Stimulated activated CD8-positive, alpha-beta memory T cell treated with anti-CD3 and anti-CD28 coated beads, Interleukin-2, amount 100 ng/mL, for 48 hours (primary cell): Measurements from ENCODE around the gene TPST2.
"Not testable (repeated sequence)": the region's sequence is repeated elsewhere in the genome, so short reads cannot be mapped to it uniquely, and the experiment has no call there.

Experiments used
- DNase-seq, 2 donors: peaks; one replicate each; pipeline ENCODE4 v3.0.0-alpha.2; 2020; ENCODE audit warnings: low read depth in 2 of 2

TPST2 gene

DNA sequence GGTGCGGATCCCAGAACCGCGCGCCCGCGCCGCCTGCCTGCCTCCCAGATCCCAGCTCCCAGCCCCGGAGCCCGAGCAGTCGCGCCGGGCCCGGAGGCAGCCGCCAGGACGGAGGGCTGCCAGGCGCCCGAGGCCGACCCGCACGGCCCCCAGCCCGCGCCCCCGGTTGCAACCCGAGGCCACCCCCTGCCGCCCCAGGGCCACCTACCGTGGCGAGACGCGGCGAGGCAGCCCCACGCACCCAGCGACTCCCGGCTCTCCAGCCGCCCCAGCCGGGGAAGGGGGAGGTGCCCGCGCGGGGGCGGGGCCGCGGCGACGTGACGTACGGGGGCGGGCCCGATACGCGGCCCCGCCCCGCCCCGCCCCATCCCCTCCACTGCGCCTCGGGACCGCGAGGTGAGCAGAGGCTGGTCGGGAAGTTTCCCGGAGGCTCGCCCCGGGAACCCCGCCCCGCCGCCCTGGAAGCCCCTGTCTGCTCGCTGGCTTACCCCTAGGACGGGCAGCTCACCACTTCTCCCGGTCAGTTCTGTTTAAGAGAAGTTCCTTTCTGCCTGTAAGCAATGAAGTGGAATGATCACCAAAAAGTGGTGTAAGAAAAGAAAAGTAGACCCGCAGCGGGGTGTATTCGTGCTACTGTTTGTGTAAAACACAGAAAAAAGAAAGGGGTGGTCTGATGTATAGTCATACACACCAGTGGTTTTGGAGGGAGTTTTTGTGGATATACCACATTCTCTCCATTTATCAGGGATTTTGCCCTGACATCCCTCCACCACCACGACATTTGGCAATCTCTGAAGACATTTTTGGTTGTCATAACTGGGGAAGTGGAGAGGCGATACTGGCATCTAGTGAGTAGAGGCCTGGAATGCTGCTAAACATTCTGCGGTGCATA lies at the start of gene TPST2:
Gene TPST2 (minus strand): TSS at position 288 of the 892 bp plus-strand sequence. CDS start 48,502 bp downstream, outside the sequence.
- peak; percentile 62 to 68 for DNase-seq

DNA sequence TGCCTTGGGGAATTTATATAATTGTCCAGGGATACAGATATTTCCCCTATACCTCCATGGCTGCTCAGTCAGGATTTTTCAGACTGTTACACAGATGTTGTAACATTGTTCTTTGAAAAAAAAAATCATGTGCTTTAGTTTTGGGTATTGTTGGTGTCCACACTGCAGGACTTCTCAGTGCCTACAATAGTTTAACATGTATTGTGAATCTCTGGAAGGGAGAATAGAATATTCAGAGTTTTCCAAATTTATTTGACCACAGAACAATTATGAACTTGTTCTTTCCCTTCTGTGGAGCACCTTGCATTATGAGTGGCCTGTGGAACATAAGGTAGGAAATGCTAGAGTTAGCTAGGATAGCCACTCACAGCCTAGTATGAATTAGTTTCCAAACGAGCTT lies 46.4 kb upstream of the TPST2 start:
- no peak for DNase-seq

DNA sequence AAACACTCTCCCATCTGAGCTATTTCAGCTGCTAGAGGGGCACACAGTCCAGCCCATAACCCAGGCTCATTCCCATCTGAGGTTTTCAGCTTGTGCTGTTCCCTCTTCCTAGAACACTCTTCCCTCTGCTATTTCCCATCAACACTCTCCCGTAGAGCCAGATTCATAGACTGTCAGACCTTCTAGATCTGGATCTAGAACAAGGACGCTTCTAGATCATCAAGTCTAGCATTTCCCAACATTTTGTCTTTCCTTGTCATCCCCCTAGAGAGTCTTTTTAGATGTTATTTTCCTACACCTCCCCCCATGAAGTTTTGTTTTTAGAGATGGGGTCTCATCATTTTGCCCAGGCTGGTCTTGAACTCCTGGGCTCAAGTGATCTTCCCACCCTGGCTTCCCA lies 45.2 kb upstream of the TPST2 start:
- DNase-seq, result no peak

DNA sequence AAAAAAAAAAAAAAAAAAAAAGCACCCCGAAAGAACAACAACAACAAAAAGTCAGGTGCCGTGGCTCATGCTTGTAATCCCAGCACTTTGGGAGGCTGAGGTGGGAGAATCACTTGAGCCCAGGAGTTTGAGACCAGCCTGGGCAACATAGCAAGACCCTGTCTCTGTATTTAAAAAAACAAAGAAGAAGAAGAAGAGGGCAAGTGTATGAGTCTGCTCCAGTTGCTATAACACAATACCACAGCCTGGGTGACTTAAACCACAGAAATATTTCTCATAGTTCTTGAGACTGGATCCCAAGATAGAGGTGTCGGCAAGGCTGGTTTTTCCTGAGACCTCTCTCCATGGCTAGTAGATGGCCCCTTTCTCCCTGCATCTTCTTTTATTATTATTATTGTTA lies 44.3 kb upstream of the TPST2 start:
- no peak for DNase-seq

DNA sequence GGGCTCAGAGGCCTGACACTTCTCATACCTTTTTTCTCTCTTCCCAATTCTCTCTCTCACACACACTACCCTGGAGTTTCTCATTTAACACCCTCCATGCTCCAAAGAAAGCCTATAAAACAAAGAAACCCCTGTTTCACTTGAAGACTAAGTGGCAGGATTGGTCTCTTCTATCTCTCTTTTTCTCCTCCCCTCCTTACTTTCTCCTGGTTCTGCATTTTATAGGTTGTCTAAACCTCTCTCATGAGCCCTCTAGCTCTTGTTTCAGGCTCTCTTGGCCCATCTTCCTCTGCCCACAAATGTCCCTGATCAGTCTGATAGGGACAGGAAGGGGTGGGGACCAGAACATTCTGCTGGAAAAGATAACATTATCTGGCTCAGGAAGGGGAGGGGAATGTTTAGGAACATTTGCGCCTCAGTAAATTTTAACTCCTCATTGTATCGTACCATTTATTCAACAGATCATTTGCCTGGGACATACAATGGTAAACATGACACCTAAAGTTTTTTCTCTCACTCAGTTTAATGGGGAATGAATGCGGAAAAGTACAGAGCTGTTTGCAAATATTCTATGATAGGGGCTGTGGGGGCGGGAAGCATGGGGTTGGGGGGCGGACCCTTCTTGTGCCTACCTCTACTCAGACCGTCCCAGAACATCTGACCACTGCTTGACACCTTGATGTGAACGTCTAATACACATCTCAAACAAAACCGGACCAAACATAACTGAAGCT lies 42.7 kb upstream of the TPST2 start:
- DNase-seq, result no peak

DNA sequence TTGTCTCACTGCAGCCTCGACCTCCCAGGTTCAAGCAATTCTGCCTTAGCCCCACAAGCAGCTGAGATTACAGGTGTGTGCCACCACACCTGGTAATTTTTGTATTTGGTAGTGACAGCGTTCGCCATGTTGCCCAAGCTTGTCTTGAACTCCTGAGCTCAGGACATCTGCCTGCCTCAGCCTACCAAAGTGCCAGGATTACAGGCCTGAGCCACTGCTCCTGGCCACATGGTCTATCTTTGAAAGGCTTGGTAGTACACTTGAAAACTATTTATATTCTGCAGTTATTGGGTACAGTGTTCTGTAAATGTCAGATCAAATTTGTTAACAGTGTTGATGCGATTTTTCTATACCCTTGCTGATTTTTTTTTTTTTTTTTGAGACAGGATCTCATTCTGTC lies 41.4 kb upstream of the TPST2 start:
- no peak for DNase-seq

DNA sequence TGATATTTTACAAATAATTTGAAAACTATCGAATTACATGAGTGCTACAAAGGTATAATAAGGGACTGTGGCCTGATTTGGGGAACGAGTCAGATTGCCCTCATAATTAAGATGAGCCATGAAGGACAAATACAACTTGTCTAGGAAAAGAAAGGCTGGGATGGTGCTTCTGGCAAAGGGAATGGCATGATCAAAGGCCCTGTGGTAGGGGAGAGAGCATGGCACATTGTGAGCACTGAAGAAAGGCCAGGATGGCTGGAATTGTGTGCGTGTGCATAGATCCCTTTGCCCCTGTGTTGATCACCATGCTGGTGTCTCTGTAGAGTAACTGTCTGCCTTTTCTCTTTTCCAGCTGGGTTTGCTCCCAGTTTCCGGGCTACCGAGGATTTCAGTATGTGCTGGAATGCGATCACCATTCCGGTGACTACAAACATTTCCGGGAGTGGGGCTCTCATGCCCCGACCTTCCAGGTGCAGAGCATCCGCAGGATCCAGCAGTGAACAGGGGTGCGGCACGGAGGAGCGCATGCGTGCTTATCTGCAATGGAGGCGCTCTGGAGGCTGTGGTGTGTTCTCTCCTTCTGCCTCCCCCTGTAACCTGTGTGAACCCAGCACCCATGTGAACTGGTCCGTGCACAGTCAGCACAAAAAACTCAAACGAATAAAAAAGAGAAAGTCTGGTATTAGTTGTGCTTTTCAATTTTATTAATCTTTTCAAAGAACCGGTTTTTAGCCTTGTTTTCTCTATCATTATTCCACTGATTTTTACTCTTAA lies 40.2 kb upstream of the TPST2 start:
- DNase-seq, result no peak

DNA sequence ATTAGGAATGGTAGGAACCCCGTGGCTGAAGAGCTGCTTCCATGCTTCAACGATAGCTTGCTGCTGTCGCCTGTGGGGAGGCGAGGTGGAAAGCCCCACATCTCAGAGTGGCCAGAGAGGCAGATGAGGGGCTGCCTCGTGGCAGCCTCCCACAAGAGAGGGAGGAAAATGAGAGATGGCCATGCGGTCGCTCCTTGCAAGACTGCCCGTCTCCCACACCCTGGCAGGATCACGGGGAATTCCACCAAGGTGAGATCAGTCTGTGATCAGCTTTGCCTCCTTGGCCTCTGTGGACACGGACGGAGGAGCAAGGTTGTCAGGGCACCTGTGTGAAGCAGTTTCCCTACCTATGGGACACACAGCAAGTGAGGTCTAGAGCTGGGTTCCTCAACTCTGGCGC lies 34.9 kb upstream of the TPST2 start:
- DNase-seq, result no peak

DNA sequence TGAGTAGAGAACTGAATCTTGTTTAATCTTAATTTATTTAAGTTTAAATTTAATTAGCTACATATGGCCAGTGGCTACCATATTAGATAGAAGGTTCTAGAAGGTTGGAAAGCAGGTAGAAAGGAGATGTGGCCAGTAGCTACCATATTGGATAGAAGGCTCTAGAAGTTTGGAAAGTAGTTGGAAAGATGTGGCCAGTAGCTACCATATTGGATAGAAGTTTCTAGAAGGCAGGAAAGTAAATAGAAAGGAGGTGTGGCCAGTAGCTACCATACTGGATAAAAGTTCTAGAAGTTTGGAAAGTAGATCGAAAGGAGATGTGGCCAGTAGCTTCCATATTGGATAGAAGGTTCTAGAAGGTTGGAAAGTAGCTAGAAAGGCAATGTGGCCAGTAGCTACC lies 34.1 kb upstream of the TPST2 start:
- DNase-seq, result no peak

DNA sequence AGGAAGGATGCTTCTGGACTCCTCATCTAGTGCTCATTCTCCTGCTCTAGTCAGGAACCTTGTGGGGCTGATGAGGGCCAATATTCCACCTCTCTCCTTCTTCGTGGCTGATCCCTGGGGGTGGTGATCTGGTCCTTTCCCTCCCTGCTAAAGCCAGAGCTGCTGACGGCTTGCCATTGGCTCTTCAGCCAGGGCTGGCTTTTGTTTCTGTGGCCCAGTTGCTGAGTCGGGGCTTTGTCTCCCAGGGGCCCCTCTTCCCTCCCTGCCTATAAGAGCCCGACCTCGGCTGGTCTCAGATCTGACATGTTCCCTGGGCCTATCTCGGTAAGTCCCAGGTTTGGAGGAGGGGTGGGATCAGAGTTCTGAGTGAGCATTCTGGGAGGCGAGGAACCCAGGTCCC lies 31.7 kb upstream of the TPST2 start, which contains the start of gene CRYBA4:
Gene CRYBA4 (plus strand): TSS at position 301 of the 400 bp plus-strand sequence. CDS start 634 bp downstream, outside the sequence.
- no peak for DNase-seq

DNA sequence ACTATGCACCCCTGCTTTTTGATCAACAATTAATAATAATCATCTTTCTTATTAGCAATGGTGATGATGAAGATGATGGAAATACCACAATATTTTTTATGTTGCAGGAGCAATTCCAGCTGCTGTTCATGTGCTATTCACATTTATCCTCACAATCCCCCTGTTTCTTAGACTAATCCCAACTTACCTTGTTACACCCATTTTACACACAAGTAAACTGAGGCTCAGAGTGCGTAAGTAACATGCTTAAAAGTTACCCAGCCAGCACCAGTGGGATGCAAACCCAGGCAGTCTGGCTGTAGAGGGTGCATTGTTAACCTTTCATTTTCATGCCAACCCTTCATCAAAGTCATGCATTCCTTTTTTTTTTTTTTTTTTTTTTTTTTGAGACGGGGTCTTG lies 30.3 kb upstream of the TPST2 start:
- no peak for DNase-seq

DNA sequence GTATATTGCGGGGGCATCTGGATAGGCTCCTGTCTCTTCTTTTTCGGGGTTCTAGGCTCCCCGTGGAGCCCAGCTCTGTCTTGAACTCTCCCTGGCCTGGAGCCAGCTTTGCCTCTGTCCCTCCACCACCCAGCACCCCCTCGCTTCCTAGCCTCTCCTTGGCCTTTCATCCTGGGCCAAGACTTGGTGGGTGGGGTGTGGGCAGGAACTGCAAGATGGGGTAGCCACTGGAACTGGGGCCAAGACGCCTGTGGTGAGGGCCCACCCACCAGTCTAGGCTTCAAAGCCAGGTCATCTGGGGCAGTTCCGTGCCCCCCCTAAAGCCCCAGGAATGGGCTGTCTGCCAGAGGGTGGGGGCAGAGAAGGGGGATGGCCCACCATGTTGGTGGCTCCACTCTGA lies 29.6 kb upstream of the TPST2 start:
- no peak for DNase-seq

DNA sequence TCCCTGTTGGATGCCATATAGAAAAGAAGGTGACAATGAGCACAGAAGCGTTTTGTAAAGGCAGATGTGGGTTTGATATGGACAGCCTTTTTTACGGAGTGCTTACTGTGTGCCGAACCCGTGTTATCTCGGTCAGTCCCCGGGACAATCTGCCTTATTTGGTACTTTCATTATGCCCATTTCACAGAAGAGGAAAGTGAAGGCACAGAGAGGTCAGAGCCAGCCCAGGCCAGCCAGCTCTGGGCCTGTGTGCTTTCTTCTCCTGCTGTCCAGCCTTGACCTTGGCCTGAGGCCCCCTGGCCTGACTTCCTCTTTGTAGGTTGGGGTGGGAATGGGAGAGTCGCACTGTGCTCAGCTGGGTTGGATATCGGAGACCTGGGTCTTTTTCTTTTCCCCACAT lies 28.5 kb upstream of the TPST2 start:
- no peak for DNase-seq

DNA sequence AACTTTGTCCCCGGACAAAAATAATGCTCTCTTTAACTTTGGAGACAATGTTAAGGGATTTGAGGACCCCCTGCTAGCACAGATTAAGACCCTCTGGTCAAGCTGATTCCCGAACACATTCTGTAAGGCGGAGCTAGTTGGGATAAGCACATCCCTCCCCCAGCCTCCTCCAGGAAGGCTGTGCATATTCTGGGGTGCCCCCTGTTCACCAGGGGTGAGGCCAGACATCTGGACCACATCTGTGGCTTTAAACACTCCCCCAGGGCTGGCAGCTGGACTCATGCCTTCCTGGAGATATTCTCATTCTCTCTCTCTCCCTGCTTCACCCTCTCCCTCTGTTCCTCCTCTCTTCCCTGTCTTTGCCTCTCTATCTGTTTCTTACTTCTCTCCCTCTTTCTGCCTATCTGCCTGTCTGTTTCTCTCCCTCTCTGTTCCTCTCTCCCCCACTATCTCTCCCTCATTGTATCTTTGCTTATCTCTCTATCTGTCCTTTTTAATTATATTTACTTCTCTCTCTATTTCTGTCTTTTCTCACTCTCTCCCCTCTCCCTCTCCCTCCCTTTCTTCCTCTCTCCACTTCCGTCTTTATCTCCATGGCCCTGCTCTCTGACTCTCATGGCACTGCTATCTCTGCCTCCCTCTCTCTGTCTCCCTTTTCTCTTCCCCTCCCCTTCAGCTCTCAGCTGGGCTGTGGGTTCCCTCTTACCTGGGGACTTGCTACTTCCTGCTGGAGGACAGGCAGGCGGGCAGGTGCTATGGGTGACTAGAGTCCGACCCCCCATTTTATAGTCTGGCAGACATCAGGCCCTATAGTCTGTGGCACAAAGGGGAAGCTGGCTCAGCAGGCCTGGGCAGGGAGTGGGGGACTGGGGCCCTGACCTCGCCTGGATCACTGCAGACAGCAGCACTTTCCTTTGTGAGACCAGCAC lies 27.6 kb upstream of the TPST2 start, which contains the start of gene CRYBB1:
Gene CRYBB1 (minus strand): TSS at position 757 of the 929 bp plus-strand sequence. CDS start 1,708 bp downstream, outside the sequence.
- DNase-seq, result no peak

DNA sequence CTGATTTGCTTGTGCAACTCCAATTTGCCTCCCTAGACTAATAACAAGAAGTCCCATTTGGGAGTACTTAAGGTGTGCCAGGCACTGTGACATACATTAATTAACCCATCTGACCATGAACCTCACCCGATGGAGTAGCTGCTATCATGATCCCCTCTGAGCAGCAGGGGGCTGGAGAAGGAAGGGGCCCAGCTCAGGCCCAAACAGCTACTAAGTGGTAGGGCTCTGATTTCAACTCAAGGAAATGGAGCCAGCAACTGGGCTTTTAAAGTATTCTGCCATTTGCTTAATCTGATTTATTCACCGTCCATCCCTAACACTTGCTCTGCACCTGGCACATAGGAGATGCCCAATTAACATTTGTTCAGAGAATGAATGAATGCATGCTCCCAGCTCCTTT lies 26.7 kb upstream of the TPST2 start:
- no peak for DNase-seq

DNA sequence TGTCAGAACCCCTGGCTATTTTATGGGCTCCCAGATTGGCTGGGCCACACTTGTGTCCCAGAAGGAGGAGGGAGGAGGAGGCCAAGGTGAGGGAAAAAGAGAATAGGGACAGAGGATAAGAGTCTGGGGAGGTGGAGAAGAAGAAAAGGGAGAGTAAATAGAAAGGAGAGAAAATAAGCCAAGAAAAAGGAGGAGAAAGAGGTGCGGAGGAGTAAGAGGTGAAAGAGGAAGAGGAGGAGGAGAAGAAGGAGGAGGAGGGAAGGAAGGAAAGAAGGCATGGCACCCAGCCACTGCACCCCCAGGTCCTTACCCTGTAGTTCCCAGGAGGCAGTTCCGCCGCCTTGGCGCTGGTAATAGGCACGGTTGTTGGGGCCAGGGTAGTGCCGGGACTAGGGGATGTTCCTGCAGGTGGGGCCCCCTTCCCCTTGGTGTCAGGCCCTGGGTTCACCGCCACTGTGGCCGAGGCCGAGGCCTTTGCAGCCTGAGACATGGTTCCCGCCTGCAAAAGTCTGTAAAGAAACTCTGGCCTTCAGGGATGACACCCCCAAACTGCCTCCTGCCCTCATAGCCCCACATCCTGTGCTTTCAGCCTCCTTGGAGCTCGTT lies 26.0 kb upstream of the TPST2 start:
- no peak for DNase-seq

DNA sequence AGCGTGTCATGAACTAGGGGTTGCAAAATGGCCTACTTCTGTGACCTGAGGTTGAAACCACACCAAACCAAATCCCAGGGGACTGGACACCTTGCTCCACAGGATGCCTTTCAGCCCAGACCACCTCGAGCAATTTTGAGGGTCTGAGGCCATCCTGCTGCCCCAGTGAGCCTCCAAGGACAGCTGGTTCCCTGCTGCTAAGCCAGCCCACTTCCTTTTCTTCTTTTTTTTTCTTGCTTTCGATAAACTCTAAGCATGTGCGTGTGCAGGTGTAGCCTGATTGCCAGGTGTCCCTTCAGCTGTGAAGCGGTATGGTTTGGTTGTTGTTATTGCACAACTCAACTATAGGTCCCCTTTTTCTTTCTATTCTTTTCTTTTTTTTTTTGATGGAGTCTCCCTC lies 25.2 kb upstream of the TPST2 start:
- no peak for DNase-seq

DNA sequence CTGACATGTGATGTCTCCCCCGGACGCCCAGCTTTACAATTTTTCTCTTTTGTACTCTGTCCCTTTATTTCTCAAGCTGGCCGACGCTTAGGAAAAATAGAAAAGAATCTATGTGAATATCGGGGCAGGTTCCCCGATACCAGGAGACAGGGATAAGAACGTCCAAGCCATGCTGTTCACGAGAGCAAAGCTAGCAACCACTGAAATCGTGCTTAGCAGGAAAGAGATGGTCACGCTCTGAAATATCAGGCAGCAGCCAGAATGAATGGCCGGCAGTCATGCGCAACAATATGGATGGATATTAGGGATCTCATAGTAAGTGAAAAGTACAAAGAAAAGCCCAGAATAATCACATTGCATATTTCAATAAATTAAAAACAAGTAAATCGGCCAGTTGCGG lies 24.4 kb upstream of the TPST2 start:
- DNase-seq, result no peak

DNA sequence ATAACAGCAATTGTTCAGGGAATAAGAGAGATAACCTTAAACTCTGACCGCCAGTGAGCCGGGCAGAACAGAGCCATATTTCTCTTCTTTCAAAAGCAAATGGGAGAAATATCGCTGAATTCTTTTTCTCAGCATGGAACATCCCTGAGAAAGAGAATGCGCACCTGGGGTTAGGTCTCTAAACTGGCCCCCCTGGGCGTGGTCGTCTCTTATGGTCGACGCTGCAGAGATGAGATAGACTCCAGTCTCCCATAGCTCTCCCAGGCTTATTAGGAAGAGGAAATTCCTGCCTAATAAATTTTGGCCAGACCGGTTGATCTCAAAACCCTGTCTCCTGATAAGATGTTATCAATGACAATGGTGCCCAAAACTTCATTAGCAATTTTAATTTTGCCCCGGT lies 23.8 kb upstream of the TPST2 start:
- DNase-seq, result not testable (repeated sequence)

DNA sequence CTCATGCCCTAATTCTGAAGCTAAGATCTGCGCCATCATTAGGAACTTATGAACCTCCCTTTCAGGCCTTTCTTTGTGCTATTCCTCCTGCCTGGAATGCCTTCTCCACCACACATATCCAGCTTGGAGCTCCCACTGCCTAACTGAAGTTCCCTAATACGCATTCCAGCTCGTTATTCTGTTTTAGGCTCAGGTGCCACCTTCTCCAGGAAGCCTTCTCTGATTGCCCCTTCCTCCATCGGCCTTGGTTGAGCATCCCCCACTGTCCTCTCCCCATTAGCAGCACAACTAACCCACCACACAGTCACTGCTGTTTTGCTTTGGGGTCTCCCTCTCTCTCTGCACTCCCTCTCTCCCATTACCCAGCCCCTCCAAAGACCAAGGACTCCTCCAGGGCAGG lies 22.7 kb upstream of the TPST2 start:
- no peak for DNase-seq

DNA sequence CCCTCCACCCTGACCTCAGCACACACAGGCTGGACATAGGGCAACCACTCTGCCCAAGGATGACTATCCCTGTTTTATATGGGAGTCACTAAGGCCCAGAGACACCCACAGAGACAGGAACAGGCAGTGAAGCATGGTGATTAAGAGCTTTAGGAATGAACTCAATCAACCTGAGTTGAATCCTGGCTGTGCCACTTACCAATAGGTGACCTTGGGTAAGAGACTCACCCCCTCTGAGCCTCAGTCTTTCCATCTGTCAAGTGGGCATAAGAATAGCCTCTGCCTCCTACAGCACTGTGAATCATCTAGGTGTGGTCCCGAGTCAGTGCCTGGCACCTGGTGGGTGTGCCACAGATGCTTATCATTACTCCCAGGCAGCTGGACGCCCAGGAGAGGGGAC lies 21.1 kb upstream of the TPST2 start:
- DNase-seq, result no peak
